B cell (primary cell): ENCODE results near the gene HPGD.

Experiments used
- EZH2 ChIP-seq: IDR thresholded peaks from 2 replicates; pipeline ENCODE4 v1.6.1; 2012; ENCODE audit warnings: borderline replicate concordance, low read depth, mild to moderate bottlenecking, moderate library complexity, low read length; ENCODE audit not compliant: insufficient read depth, poor library complexity, severe bottlenecking
- TF ChIP-seq, protein P1 (sequence below): fragments of 200-600 bp; IDR thresholded peaks from one replicate; pipeline ENCODE4 v1.8.0; 2022; ENCODE audit warnings: antibody characterized with exemption, mild to moderate bottlenecking

DNA sequence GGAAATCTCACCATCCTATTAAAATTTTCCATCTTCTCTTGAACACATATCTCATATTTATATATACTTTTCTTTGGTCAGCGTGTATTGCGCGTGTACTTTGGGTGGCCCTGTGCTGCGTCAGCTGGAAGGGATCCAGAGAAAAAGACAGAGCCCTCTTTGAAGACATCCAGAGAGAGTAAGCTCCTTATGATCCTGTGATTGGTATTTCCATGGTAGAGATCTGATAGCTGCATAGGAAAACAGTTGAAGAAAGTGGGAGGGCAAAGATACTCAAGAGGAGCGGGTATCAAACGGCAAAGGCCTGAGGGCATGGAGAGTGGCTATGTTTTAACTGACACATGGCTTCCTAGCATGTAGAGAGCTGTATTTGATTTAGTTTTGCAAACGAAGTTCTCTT is 4.4 kb upstream of the HPGD start:
- no peak for TF ChIP-seq EZH2
- TF ChIP-seq, protein P1, sequence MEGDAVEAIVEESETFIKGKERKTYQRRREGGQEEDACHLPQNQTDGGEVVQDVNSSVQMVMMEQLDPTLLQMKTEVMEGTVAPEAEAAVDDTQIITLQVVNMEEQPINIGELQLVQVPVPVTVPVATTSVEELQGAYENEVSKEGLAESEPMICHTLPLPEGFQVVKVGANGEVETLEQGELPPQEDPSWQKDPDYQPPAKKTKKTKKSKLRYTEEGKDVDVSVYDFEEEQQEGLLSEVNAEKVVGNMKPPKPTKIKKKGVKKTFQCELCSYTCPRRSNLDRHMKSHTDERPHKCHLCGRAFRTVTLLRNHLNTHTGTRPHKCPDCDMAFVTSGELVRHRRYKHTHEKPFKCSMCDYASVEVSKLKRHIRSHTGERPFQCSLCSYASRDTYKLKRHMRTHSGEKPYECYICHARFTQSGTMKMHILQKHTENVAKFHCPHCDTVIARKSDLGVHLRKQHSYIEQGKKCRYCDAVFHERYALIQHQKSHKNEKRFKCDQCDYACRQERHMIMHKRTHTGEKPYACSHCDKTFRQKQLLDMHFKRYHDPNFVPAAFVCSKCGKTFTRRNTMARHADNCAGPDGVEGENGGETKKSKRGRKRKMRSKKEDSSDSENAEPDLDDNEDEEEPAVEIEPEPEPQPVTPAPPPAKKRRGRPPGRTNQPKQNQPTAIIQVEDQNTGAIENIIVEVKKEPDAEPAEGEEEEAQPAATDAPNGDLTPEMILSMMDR: no peak
